Bronchial epithelial cell (primary cell): ENCODE data around the gene RUNX2. TPM values are rescaled to one million over a fixed set of nuclear protein-coding genes. Genes with fewer than 3 reads are reported as not detected.

ENCODE experiments used
- DNase-seq: peaks from one replicate; pipeline ENCODE4 v3.0.0-alpha.2; 2010; ENCODE audit warnings: low read depth
- FAIRE-seq: peaks from 2 replicates; lab custom pipeline; 2011; peaks lifted over from hg19 to GRCh38; lab: Jason Lieb, UNC
- H3K27me3 ChIP-seq: 2 replicates; pipeline ENCODE4 v1.5.1; 2011; ENCODE audit warnings: low read length; ENCODE audit not compliant: control insufficient read depth, insufficient read depth
- H3K36me3 ChIP-seq: 2 replicates; pipeline ENCODE4 v1.5.1; 2011; ENCODE audit warnings: low read length; ENCODE audit not compliant: control insufficient read depth, insufficient read depth
- H3K4me3 ChIP-seq: 2 replicates; pipeline ENCODE4 v1.5.1; 2011; ENCODE audit warnings: mild to moderate bottlenecking, low read depth, low read length, control low read depth
- total RNA-seq: library from RNA; depleted of rRNA; stranded (reverse); fragments of >200 nt; gene quantifications from 2 replicates; pipeline ENCODE4 v1.2.1, GENCODE V29; 2014
- TF ChIP-seq, protein P1 (sequence below): IDR thresholded peaks from 2 replicates; pipeline ENCODE4 v1.5.1; 2011; ENCODE audit warnings: mild to moderate bottlenecking, moderate library complexity, low read length, control low read depth, inconsistent platforms; ENCODE audit not compliant: insufficient read depth, severe bottlenecking

The RUNX2 gene
- total RNA-seq, 1 donor from 2014 or later = 0.79 TPM

DNA sequence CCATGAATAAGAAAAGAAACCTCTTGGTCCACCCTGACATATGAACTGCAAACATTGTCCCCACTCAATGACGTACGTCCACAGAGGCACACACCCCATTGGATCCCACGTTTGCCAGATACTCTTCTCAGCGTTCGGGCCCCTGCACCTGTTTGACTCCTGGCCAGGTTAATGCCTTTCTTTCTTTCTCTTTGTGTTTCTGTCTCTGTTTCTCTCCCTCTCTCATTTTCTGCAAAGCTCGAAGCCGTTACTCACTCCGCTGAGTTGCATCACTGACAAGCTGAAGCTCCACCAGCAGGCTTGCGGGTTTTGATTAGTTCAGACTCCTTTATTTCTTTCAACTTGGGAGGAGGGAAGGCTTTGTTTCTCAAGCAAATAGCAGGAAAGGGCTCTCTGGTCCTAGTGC, 185.1 kb downstream of the RUNX2 start:
- DNase-seq = no peak
- no peak for FAIRE-seq
- Histone ChIP-seq H3K4me3 (no peak overlapping the region), H3K36me3 (no peaks in the 10 kb centered on the region), H3K27me3 (no peaks in the 10 kb centered on the region)
- TF ChIP-seq, protein P1, sequence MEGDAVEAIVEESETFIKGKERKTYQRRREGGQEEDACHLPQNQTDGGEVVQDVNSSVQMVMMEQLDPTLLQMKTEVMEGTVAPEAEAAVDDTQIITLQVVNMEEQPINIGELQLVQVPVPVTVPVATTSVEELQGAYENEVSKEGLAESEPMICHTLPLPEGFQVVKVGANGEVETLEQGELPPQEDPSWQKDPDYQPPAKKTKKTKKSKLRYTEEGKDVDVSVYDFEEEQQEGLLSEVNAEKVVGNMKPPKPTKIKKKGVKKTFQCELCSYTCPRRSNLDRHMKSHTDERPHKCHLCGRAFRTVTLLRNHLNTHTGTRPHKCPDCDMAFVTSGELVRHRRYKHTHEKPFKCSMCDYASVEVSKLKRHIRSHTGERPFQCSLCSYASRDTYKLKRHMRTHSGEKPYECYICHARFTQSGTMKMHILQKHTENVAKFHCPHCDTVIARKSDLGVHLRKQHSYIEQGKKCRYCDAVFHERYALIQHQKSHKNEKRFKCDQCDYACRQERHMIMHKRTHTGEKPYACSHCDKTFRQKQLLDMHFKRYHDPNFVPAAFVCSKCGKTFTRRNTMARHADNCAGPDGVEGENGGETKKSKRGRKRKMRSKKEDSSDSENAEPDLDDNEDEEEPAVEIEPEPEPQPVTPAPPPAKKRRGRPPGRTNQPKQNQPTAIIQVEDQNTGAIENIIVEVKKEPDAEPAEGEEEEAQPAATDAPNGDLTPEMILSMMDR = no peak

GRCh38 chr6:45513843-45514242, 185.7 kb downstream of the RUNX2 start:
- FAIRE-seq = no peak
- TF ChIP-seq, protein P1 = no peak
- Histone ChIP-seq H3K4me3 (no peak overlapping the region), H3K27me3 (no peaks in the 10 kb centered on the region), H3K36me3 (no peaks in the 10 kb centered on the region)
- DNase-seq = no peak

DNA sequence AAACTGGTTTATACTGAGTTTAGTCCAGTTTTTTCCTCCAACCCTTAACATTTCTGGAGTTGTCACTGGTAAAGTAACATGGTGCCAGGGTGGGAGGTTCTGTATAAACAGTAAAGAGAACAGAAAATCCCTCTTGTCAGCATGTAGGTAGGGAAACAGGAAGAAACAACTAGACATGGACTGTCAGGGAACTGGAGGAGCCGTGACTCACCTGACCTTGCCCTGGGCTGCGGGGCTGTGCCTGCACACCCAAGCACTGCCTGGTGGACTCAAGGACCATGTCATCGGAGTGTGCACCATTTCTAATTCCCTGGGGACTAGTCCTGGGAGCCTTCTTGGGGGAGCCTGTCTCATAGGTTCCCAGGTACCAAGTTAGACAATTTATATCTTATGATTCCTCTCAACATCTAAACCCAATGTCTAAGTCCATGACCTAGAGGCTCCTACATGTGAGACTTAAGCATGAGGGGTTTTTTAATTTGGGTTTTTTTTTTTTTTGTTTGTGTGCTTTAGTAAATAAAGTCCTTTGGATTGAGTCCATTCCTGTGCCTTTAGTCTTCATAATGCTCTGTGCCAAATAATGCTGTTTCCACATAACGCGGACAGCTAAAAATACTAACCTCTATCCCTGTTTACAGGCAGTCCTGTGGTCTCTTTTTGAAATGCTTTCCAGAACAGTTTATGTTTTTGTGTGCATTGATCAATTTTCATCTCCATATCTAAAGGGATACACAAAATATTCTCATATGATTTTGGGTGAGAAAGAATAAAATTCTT, 186.5 kb downstream of the RUNX2 start:
- DNase-seq (peak; percentile 62), FAIRE-seq (no peak)
- no peaks in the 10 kb centered on the region for H3K27me3 ChIP-seq
- TF ChIP-seq, protein P1 = no peak
- H3K4me3 ChIP-seq = no peak overlapping the region
- no peaks in the 10 kb centered on the region for H3K36me3 ChIP-seq

DNA sequence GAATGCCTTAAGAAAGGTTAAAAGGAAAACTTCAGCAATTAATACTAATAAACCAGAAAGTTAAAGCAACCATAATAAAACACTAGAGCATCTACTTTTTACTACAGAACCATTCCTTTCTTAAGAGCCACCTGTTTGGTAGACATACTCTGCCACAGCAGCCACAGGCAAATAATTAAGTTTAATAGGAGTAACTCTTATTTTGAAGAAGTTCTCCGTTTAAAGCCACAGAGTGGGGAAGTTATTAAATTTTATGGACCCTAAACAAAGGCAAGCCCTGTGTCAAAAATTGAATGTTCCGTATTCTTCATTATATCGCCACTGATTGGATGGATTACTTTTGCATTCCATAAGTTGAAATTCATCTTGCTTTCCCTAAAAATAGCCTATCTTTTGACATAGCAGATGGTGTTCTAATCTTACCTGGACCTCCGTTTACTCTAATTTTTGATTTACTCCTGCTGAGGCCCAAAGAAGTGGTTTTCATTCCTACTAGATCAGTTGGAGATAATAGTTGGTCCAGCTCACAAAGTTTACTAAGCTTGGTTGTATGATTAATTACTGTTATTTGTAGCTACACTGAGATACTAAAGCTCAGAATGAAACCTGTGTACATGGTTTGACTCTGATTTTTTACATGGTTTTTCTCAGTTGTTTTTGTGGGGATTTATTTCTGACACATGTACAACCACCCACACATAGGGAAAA, 190.0 kb downstream of the RUNX2 start:
- TF ChIP-seq, protein P1 = no peak
- DNase-seq (no peak), FAIRE-seq (no peak)
- Histone ChIP-seq H3K36me3 (no peaks in the 10 kb centered on the region), H3K4me3 (no peak overlapping the region), H3K27me3 (no peaks in the 10 kb centered on the region)

DNA sequence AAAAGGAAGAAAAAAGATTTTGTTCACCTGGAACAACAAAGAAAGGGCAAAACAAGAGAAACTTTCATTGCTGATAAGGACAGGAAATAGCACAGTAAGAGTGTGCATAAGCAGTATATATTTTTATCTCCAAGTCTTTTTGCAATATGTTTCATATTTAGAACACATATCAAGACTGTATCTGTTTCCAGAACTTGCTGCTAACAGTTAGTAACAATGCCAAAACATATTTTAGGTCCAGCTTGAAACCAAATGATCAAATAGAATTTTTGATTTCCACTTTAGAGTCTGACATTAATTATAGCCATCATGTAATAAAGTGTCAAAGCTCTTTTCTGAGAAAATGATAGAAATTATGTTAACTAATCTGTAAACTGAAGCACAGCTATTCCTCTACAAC, 193.1 kb downstream of the RUNX2 start:
- H3K27me3 ChIP-seq = no peaks in the 10 kb centered on the region
- DNase-seq (no peak), FAIRE-seq (no peak)
- H3K36me3 ChIP-seq = no peaks in the 10 kb centered on the region
- TF ChIP-seq, protein P1 = no peak
- no peak overlapping the region for H3K4me3 ChIP-seq
